HepG2 (cell line): ENCODE results near the gene TSTD2.

ENCODE experiments used
- HNRNPUL1 ChIP-seq: fragments of 200-400 bp; formaldehyde crosslinking; IDR thresholded peaks from 2 replicates; pipeline ENCODE4 v1.6.1; 2017; ENCODE audit warnings: low read depth, mild to moderate bottlenecking, low read length, moderate library complexity
- TAF1 ChIP-seq: sonication (generic); formaldehyde crosslinking; IDR thresholded peaks from 2 replicates; pipeline ENCODE4 v1.4.0; 2020; ENCODE audit warnings: missing genetic modification reagents

- TF ChIP-seq TAF1 (CRISPR knock-in tag) (no peak), HNRNPUL1 (no peak)
These were observed 33.8 kb downstream of the TSTD2 start for GRCh38 chr9:97599314-97599846.
